Measurements from ENCODE around the gene CCDC33. TPM values are rescaled to one million over a fixed set of nuclear protein-coding genes. Genes with fewer than 3 reads are reported as not detected.

Gene CCDC33
- total and polyA plus RNA-seq, 2 experiments from 2014 or later: 2.6 to 2.8 TPM

GRCh38 chr15:74367296-74367854 lies 131.2 kb downstream of the CCDC33 start, which contains the start of gene CYP11A1 (continued):
- TF ChIP-seq, protein P1, sequence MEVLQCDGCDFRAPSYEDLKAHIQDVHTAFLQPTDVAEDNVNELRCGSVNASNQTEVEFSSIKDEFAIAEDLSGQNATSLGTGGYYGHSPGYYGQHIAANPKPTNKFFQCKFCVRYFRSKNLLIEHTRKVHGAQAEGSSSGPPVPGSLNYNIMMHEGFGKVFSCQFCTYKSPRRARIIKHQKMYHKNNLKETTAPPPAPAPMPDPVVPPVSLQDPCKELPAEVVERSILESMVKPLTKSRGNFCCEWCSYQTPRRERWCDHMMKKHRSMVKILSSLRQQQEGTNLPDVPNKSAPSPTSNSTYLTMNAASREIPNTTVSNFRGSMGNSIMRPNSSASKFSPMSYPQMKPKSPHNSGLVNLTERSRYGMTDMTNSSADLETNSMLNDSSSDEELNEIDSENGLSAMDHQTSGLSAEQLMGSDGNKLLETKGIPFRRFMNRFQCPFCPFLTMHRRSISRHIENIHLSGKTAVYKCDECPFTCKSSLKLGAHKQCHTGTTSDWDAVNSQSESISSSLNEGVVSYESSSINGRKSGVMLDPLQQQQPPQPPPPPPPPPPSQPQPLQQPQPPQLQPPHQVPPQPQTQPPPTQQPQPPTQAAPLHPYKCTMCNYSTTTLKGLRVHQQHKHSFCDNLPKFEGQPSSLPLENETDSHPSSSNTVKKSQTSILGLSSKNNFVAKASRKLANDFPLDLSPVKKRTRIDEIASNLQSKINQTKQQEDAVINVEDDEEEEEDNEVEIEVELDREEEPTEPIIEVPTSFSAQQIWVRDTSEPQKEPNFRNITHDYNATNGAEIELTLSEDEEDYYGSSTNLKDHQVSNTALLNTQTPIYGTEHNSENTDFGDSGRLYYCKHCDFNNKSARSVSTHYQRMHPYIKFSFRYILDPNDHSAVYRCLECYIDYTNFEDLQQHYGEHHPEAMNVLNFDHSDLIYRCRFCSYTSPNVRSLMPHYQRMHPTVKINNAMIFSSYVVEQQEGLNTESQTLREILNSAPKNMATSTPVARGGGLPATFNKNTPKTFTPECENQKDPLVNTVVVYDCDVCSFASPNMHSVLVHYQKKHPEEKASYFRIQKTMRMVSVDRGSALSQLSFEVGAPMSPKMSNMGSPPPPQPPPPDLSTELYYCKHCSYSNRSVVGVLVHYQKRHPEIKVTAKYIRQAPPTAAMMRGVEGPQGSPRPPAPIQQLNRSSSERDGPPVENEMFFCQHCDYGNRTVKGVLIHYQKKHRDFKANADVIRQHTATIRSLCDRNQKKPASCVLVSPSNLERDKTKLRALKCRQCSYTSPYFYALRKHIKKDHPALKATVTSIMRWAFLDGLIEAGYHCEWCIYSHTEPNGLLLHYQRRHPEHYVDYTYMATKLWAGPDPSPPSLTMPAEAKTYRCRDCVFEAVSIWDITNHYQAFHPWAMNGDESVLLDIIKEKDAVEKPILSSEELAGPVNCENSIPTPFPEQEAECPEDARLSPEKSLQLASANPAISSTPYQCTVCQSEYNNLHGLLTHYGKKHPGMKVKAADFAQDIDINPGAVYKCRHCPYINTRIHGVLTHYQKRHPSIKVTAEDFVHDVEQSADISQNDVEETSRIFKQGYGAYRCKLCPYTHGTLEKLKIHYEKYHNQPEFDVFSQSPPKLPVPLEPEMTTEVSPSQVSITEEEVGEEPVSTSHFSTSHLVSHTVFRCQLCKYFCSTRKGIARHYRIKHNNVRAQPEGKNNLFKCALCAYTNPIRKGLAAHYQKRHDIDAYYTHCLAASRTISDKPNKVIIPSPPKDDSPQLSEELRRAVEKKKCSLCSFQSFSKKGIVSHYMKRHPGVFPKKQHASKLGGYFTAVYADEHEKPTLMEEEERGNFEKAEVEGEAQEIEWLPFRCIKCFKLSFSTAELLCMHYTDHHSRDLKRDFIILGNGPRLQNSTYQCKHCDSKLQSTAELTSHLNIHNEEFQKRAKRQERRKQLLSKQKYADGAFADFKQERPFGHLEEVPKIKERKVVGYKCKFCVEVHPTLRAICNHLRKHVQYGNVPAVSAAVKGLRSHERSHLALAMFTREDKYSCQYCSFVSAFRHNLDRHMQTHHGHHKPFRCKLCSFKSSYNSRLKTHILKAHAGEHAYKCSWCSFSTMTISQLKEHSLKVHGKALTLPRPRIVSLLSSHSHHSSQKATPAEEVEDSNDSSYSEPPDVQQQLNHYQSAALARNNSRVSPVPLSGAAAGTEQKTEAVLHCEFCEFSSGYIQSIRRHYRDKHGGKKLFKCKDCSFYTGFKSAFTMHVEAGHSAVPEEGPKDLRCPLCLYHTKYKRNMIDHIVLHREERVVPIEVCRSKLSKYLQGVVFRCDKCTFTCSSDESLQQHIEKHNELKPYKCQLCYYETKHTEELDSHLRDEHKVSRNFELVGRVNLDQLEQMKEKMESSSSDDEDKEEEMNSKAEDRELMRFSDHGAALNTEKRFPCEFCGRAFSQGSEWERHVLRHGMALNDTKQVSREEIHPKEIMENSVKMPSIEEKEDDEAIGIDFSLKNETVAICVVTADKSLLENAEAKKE (CRISPR knock-in tag; IDR thresholded peaks at IDR 0.05): no peak

- Histone ChIP-seq H3K79me2 (replicated peaks; ENCODE audit: insufficient read depth) (no peaks in the 10 kb centered on the region), H2AFZ (no peak overlapping the region), H3K4me3 (no peak overlapping the region), H3F3A (replicated peaks; ENCODE audit: low read depth) (0 out of 2 replicates have a peak, but pooled peaks cover 5% of the 10 kb centered on the region), H3K4me2 (no peak overlapping the region), H3K36me3 (ENCODE audit: insufficient read depth) (no peaks in the 10 kb centered on the region), H4K20me1 (replicated peaks; ENCODE audit: insufficient read depth) (no peaks in the 10 kb centered on the region), H3K9me2 (ENCODE audit: insufficient read depth) (no peaks in the 10 kb centered on the region), H3K27me3 (ENCODE audit: insufficient read depth) (peaks cover 40% of the 10 kb centered on the region), H3K27ac (ENCODE audit: low read depth) (no peak overlapping the region), H3K4me1 (ENCODE audit: insufficient read depth) (peaks cover 31% of the 10 kb centered on the region)
- no peak for ATAC-seq
- DNase-seq (ENCODE audit: low spot score): no peak
- no peaks in the 10 kb centered on the region for H3K36me3 Mint-ChIP-seq (ENCODE audit: low read depth)
- H3K9me3 Mint-ChIP-seq: no peaks in the 10 kb centered on the region
- H3K4me1 Mint-ChIP-seq: peaks cover 19% of the 10 kb centered on the region
- peaks cover 25% of the 10 kb centered on the region for H3K27me3 Mint-ChIP-seq (ENCODE audit: insufficient read depth, low read depth, poor library complexity)
- no peak overlapping the region for H3K27ac Mint-ChIP-seq
- no peak overlapping the region for H3K4me3 Mint-ChIP-seq
- TF ChIP-seq JUNB (IDR thresholded peaks at IDR 0.05; ENCODE audit: unreplicated experiment): no peak
- TF ChIP-seq, protein P2, sequence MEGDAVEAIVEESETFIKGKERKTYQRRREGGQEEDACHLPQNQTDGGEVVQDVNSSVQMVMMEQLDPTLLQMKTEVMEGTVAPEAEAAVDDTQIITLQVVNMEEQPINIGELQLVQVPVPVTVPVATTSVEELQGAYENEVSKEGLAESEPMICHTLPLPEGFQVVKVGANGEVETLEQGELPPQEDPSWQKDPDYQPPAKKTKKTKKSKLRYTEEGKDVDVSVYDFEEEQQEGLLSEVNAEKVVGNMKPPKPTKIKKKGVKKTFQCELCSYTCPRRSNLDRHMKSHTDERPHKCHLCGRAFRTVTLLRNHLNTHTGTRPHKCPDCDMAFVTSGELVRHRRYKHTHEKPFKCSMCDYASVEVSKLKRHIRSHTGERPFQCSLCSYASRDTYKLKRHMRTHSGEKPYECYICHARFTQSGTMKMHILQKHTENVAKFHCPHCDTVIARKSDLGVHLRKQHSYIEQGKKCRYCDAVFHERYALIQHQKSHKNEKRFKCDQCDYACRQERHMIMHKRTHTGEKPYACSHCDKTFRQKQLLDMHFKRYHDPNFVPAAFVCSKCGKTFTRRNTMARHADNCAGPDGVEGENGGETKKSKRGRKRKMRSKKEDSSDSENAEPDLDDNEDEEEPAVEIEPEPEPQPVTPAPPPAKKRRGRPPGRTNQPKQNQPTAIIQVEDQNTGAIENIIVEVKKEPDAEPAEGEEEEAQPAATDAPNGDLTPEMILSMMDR (conservative IDR thresholded peaks at IDR 0.05; ENCODE audit: low read depth in 2 of 2): no peak
- TF ChIP-seq ZNF331 (CRISPR knock-in tag; IDR thresholded peaks at IDR 0.05; ENCODE audit: low read depth): no peak
- TF ChIP-seq EZH2phosphoT487 (IDR thresholded peaks at IDR 0.05; ENCODE audit: unreplicated experiment): no peak
- TF ChIP-seq EZH2 (IDR thresholded peaks at IDR 0.05; ENCODE audit: low read depth, unreplicated experiment): no peak
- TF ChIP-seq ETS1 (IDR thresholded peaks at IDR 0.05): no peak
- no peak for TF ChIP-seq POLR2AphosphoS5 (IDR thresholded peaks at IDR 0.05; ENCODE audit: low read depth)
- no peak for TF ChIP-seq REST (IDR thresholded peaks at IDR 0.05; ENCODE audit: unreplicated experiment)
These were observed 132.0 kb downstream of the CCDC33 start for GRCh38 chr15:74368121-74368520.

Measured in GM23338 (cell line).